Measurements from ENCODE around the gene NLGN1.

DNA sequence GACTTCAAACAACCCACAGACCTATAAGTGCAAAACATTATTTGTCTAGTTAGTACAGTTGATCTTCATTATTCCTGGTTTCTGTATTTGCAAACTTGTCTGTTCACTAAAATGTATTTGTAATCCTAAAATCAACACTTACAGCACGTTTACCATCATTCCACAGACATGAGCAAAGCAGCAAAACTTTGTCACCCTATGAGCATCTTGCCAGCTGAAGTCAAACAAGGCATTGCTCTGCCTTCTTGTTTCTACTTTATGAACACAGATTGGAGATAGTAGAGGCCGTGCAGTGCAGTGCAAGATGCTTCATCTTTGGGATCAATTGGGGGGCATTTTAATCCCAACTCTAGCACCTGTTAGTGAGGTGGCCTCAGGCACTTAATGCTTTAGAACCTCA is 202.1 kb downstream of the NLGN1 start:
- TF ChIP-seq, protein P1, sequence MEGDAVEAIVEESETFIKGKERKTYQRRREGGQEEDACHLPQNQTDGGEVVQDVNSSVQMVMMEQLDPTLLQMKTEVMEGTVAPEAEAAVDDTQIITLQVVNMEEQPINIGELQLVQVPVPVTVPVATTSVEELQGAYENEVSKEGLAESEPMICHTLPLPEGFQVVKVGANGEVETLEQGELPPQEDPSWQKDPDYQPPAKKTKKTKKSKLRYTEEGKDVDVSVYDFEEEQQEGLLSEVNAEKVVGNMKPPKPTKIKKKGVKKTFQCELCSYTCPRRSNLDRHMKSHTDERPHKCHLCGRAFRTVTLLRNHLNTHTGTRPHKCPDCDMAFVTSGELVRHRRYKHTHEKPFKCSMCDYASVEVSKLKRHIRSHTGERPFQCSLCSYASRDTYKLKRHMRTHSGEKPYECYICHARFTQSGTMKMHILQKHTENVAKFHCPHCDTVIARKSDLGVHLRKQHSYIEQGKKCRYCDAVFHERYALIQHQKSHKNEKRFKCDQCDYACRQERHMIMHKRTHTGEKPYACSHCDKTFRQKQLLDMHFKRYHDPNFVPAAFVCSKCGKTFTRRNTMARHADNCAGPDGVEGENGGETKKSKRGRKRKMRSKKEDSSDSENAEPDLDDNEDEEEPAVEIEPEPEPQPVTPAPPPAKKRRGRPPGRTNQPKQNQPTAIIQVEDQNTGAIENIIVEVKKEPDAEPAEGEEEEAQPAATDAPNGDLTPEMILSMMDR (IDR thresholded peaks at IDR 0.05; ENCODE audit: poor library complexity), result no peak
- no peak for TF ChIP-seq EZH2 (IDR thresholded peaks at IDR 0.05; ENCODE audit: borderline replicate concordance)
- no peak for TF ChIP-seq EZH2phosphoT487 (IDR thresholded peaks at IDR 0.05; ENCODE audit: low read depth, severe bottlenecking, unreplicated experiment)

Measured in hepatocyte (in vitro differentiated cells).